Ramos (cell line): ENCODE results near the gene CHL1.

Experiments used
- in situ Hi-C: fragments of 300-500 bp; cut with MboI; formaldehyde crosslinking; loops from one replicate; pipeline ENCODE4 v1.14.3; 2022; ENCODE audit warnings: low sequenced_read_pairs; ENCODE audit not compliant: unreplicated experiment

The CHL1 gene, protein sequence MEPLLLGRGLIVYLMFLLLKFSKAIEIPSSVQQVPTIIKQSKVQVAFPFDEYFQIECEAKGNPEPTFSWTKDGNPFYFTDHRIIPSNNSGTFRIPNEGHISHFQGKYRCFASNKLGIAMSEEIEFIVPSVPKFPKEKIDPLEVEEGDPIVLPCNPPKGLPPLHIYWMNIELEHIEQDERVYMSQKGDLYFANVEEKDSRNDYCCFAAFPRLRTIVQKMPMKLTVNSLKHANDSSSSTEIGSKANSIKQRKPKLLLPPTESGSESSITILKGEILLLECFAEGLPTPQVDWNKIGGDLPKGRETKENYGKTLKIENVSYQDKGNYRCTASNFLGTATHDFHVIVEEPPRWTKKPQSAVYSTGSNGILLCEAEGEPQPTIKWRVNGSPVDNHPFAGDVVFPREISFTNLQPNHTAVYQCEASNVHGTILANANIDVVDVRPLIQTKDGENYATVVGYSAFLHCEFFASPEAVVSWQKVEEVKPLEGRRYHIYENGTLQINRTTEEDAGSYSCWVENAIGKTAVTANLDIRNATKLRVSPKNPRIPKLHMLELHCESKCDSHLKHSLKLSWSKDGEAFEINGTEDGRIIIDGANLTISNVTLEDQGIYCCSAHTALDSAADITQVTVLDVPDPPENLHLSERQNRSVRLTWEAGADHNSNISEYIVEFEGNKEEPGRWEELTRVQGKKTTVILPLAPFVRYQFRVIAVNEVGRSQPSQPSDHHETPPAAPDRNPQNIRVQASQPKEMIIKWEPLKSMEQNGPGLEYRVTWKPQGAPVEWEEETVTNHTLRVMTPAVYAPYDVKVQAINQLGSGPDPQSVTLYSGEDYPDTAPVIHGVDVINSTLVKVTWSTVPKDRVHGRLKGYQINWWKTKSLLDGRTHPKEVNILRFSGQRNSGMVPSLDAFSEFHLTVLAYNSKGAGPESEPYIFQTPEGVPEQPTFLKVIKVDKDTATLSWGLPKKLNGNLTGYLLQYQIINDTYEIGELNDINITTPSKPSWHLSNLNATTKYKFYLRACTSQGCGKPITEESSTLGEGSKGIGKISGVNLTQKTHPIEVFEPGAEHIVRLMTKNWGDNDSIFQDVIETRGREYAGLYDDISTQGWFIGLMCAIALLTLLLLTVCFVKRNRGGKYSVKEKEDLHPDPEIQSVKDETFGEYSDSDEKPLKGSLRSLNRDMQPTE (N-terminal part only)

GRCh38 chr3:196311-197148, at the start of gene CHL1:
TSS of gene CHL1 (plus strand) at chr3:196763. CDS start at chr3:319777, 123,014 bp downstream.
- in situ Hi-C loops, result no loop called here

GRCh38 chr3:151614-152189, 44.9 kb upstream of the CHL1 start:
- in situ Hi-C loops, result no loop called here

GRCh38 chr3:159974-160373, 36.6 kb upstream of the CHL1 start:
- in situ Hi-C loops, result no loop called here

GRCh38 chr3:166071-166470, 30.5 kb upstream of the CHL1 start:
- in situ Hi-C loops, result no loop called here

- in situ Hi-C loops, result no loop called here
Observed at GRCh38 chr3:166799-167198, 29.8 kb upstream of the CHL1 start.

GRCh38 chr3:173886-174285, 22.7 kb upstream of the CHL1 start:
- in situ Hi-C loops, result no loop called here

DNA sequence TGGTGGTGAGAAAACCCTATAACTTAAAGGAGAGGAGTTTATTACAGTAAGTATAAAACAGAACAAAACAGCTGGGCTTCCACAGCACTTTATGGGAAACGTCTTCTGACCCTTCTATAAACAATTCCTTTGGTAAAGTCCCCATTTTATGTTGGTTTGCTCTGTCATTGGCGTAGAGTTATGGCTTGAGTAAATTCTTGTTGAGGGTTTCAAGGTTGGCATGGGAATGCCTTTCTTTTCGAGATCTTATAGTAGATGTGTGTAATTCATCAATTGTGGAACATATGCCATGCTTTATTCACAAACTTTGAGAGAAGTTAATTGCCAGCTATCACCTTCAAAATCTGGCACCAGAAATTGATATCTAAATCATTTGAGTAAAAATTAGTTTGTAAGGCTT, 11.6 kb upstream of the CHL1 start:
- in situ Hi-C loops, result no loop called here

DNA sequence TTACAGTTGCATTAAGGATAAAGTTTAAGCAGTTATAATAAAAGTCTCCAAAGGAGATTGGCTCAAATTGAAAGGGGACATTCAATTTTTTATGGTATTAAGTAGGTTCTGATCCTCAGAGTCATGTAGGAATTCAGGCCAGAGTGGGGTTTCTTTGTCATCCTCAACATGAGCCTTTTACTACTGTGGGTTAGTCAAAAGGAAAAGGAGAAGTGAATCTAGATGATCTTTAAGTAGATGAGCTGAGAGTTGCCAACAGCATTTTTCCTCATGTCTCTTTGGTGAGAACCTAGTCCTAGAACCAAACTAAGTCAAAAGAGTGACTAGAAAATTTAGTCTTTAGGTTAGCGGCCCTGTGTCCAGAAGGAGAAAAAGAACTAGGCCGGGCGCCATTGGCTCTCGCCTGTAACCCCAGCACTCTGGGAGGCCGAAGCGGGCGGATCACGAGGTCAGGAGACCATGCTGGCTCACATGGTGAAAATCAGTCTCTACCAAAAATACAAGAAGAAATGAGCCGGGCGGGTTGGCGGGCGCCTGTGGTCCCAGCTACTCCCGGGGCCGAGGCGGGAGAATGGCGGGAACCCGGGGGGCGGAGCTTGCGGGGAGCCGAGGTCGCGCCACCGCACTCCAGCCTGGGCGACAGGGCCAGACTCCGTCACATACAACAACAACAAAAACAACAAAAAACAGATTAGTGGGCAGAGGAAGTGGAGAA, 4.2 kb upstream of the CHL1 start:
- in situ Hi-C loops, result no loop called here

GRCh38 chr3:194001-194400, 2.6 kb upstream of the CHL1 start:
- in situ Hi-C loops, result no loop called here

- in situ Hi-C loops, result no loop called here
Observed at GRCh38 chr3:194421-194820, 2.1 kb upstream of the CHL1 start.

DNA sequence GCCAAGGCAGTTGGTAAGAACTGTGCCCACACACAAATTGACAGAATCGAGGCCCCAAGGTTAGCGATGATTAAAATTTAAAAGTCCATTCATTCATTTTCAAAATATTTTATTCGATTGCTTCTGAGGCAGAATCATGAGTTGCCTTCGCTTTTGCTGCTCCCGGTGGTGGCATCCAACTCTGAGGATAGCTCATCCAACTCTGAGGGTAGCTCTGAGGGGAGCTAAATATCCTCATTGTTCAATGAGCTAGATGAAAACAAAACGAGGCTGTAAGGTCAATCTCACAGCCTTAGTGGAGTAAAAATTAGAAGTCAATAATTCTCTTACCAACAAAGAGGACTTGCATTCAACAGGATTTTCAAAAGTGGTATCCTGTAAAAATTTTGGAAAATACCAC, 897 bp upstream of the CHL1 start:
- in situ Hi-C loops, result no loop called here

GRCh38 chr3:197149-197827, 725 bp downstream of the CHL1 start:
- in situ Hi-C loops, result no loop called here

DNA sequence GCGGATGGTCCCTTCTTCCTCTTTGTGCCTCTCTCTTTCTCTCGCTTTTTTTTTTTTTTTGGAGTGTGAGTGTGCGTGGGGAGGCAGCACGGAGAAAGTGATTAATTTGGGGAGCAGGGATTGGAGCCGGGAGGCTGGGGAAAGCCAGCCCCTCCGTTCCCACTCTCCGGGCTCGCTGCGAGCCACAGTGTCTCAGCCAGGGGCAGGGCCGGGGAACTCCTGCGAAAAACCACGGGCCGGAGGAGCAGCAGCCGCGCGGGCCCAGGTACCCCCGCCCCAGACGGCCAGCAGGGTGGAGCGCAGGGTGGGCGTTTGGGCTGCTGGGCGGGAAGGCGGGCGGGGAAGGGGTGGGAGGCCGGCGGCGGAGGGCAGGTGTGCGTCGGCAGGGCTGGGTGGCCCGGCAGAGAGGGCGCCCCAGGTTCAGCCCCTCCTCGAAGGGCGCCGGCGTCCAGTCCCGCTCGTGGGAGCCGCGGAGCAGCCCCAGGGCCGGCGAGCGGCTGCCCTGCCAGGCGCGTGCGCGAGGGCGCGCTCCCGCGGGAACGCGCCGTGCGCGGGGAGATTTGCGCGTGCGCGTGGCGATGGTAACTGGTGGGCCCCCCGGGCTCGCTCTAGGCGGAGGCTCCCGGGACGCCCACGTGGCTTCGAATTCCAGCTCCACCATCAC, 1.4 kb downstream of the CHL1 start:
- in situ Hi-C loops, result no loop called here

DNA sequence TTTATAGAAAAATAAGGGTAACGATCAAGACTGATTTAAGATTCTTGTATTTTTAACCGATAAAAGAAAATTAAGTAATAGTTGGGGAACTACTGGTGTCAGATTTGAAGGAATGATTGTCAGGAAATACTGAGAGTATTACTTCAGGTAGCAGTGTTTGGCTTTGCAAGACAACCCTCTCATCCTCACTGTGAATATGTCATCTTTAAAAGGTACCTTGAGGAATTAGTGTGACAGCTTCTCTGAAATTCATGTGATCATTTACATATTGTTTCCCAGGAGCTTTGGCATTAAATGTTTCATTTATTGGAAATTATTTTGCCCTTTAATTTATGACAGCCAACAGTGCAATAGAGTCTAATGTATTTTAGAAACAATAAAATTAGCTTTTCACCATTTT, 3.3 kb downstream of the CHL1 start:
- in situ Hi-C loops, result no loop called here

- in situ Hi-C loops, result no loop called here
Observed at GRCh38 chr3:200758-201325, 4.3 kb downstream of the CHL1 start.

GRCh38 chr3:204102-204501, 7.5 kb downstream of the CHL1 start:
- in situ Hi-C loops, result no loop called here

GRCh38 chr3:207973-208372, 11.4 kb downstream of the CHL1 start:
- in situ Hi-C loops, result no loop called here

DNA sequence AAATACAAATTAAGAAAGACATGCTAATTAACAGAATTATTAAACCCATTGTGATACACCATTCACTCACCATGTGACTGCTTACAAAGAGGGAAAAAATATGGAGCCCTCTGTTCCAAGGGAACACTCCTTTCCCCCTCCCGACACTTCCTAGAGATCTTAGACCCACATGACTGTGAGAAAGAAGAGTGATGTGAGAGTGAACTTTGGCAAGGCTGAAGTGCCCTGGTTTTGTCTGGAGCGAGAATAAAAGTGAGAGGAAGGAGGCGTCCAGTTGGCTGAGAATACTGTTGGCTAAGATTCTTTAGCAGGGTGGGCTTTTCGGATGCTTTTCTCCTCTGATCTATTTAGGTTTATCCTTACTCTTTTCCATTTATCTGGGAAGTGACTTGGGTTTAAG, 14.1 kb downstream of the CHL1 start:
- in situ Hi-C loops, result no loop called here
